HL-60/S4 treated with retinoic acid at 250 ng/mL for 4 days and 3 days (cell line): Measurements from ENCODE around the gene ZIC4.

Experiments used
- in situ Hi-C: fragments of 300-500 bp; cut with MboI; formaldehyde crosslinking; loops from 2 replicates; pipeline ENCODE4 v1.7.0; 2022; ENCODE audit warnings: low sequenced_read_pairs

ZIC4 gene

DNA sequence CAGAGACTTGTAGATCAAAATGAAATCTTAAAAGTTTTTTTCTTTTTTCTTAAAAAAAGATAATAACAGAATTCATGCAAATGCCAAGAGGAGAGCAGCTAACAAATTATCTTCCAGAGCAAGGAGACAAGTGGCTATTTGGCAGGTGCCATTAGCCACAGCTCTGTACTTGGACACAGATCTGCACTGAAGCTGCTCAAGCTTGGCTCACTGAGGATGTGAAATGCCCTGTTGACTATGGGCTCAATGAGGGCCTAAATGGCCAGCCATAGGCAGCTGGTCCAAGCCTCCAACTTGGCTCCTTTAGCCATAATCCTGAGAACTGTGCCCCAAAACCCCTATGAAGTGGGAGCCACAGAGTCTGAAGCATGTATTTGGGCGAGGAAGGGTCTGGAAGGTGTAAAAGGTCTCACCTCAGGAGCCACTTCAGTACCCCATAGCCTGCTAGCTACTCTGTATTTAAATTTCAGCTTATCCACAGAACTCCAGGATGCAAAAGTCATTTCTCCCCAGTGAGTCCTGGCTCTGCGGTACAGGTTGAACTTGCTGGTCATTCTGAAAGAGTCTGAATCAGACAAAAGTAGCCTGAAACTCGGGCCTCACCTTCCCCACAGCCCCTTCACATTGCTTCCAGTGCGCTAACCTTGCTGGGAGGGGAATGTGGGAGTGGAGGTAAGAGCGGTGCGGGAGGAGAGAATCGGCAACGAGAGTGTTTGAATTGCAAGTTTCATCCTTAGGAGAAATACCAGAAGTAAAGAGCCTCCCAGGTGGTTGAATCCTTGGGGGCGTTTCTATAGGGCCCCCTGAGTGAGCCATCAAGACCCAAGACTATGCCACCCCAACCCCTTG, 48.0 kb downstream of the ZIC4 start:
- in situ Hi-C loops = no loop called here

DNA sequence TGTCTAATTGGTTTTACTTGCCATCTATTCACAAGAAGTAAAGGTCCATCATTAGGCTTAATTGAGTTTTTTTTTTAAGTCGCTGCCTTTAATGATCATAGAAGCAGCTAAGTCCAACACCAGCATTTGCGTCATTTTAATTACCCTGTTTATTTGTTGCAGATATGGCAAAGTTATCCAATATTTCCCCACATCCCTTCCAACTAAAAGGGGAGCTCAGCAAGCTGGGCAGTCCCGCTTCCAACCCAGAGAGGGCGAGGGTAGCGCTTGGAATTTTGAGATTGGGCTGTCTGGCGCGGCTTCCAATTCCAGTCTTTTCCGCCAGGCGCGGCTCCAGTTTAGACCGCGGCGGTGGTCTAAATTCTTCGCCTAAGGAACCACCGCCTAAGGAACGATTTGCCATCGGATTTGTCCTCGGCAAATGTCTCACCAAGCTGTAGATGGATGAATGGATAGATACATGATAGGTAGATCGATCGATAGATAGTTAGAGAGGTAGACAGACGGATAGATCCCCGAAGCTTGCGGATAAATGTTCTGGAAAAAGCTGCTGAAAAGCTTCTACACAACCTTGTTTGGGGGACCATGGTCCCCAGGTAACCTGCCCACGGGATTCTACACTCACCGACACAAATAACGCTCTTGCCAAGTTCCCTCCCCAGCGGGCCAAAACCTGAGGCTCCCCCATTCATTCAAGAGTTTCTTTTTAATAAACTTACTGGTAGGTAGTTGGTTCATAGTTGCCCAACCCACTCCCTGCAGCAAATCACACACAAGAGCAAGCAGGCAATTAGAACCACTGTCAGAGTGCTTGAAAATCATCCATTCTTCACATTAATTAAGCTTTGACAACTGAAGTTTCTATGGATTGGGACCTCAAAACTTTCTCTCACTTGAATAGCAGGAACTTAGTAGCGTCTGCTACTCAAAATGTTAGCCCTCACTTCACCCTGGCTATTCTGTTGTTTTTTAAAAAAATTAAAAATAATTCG, 49.1 kb downstream of the ZIC4 start:
- in situ Hi-C loops = no loop called here

DNA sequence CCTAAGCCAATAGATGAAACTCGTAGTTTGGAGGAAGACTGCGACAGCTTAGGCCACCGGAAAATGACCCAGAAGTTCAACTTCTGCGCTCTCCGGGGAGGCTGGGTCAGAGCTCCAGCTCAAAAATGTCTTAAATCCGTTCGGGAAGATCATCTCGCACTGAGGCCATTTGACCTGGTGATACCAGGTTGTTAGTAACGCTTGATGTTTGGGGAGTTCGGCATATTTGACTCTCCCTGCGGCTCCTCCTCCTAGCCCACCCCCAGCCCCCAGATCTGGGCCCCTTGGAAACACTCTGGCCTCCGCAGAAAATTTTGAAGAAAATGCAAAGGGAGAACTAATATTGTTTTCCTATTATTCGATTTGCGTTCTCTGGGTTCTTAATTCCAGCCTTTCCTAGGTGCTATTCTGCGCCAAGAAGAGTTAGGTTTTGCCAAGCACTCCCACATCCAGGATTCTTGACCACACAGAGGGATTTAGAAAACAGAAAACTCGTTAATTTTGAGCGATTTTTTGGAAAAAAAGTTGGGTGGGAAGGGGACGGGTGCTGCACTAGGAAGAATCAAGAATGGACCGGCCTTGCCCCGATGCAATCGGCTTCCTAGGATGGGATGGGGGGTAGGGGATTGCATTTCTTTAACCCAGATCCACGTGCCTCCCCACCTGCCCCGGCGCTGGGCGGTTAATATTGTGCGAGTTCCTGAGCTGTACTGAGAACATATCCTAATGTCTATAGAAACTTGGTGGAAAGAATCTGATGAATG, 50.0 kb downstream of the ZIC4 start:
- in situ Hi-C loops = no loop called here

DNA sequence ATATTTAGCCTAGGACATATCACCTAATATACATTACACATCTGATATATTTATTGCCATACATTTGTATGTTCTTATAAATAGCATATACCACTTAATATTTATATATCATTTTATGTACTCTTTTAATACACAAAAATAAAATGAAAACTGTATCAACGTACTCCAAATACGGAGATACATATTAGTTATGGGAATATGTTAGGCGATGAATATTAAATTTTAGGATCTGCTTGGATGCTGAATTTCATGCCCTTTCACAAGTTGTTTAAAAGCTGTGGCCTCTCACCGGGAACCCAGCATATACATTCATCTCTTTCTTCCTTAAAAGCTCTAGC, 50.6 kb downstream of the ZIC4 start:
- in situ Hi-C loops = no loop called here

DNA sequence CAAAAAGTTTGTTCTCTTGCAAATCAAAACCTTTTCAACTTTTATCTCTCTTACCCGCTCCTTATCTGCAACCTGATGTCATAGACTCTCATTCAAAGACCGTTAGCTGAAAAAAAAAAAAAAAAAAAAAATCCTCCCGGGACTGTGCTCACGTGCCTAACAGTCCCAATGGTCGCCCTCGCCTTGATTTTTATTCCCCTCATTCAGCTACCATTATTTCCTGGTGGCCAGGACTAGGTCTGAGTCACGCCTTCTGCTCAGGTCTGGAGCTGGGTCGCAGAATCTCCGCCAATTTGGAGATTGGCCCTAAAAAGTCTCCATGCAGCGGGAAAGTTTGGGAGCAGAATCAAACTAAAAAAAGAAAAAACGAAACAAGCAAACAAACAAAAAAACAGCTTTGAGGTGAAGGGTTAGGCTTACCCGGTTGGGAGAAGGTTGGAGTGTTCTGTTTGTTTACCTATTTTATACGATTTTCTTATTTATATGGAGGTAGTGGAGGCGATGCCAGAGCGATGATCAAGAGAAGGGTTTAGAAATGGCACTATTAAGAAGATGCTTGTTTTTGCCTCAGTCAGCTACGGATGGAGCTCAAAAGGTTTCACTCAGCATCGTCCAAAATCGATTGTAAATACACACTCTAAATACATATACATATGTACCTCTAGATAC, 51.1 kb downstream of the ZIC4 start:
- in situ Hi-C loops = no loop called here

DNA sequence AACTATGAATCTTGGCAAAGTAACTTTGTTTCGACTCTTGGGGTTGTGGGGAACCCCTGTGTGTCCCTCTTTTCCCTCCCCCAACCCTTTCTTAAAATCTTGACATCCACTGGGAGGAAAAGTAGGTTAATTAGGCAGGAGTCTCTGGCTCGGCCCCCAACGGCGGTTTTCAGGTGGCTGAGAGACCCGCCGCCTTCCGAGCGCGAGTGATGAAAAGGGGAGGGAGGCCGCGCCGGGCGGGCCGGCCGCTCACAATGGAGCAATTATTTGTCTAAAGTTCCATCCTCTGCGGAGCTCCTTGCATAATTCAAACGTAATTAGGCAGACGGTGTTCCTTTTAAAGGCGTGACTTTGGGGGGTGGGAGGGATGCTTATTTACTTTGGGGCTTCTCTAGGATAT, 51.7 kb downstream of the ZIC4 start:
- in situ Hi-C loops = no loop called here

GRCh38 chr3:147351301-147351700, 55.0 kb downstream of the ZIC4 start:
- in situ Hi-C loops = no loop called here

- in situ Hi-C loops = no loop called here
Observed at GRCh38 chr3:147348976-147349375, 57.4 kb downstream of the ZIC4 start.

- in situ Hi-C loops = no loop called here
Observed at GRCh38 chr3:147343926-147344325, 62.4 kb downstream of the ZIC4 start.

DNA sequence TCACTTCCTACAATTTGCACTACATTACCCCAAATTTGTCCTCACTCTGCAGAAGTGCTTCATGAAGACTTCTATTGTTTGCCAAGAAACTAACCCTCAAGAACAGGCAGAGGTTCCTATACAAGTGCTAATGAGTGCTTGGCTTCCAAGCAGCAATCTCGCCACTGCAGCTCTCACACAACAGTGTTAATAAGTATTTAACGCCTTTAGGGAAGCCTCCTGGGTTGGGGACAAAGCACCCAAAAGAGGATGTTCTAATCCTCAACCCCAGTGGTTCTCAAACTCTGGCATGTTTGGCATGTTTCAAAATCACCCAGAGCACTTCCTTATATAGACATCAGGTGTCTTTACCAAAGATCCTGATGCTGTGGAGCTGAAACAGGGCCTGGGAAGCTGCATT, 64.6 kb downstream of the ZIC4 start:
- in situ Hi-C loops = no loop called here

GRCh38 chr3:147336543-147337278, 69.6 kb downstream of the ZIC4 start:
- in situ Hi-C loops = no loop called here
